Caco-2 (cell line): ENCODE results near the gene PLA2G4F. TPM values are rescaled to one million over a fixed set of nuclear protein-coding genes. Genes with fewer than 3 reads are reported as not detected.

Experiments used
- BruUV-seq: library from RNA; stranded (reverse); fragments of 400-500 nt; replicated peaks from 2 replicates; lab custom pipeline; 2021; lab: Mats Ljungman, UMichigan
- CTCF ChIA-PET: fragments of 300-600 bp; sonication (Branson Sonifier 250); formaldehyde crosslinking; loops from one replicate; lab custom pipeline; 2022; ENCODE audit warnings: antibody characterized with exemption; lab: Charles Lee
- POLR2A ChIA-PET: fragments of 300-600 bp; sonication (Branson Sonifier 250); formaldehyde crosslinking; loops from one replicate; lab custom pipeline; 2022; ENCODE audit warnings: antibody characterized with exemption; lab: Charles Lee
- DNase-seq, 2 experiments: peaks; one replicate each; pipeline versions ENCODE4 v3.0.0 to v3.0.0-alpha.2; 2020 to 2022
- H3K27me3 ChIP-seq: replicated peaks from 2 replicates; pipeline ENCODE4 v1.6.0; 2011; ENCODE audit warnings: low read length; ENCODE audit not compliant: control insufficient read depth, insufficient read depth
- H3K36me3 ChIP-seq: 2 replicates; pipeline ENCODE4 v1.5.1; 2011; ENCODE audit warnings: low read length; ENCODE audit not compliant: control insufficient read depth, insufficient read depth
- H3K4me1 ChIP-seq: fragments of 250-450 bp; sonication (Bioruptor Pico); 2 replicates; pipeline ENCODE4 v1.5.1; 2020; ENCODE audit warnings: mild to moderate bottlenecking
- H3K4me3 ChIP-seq: 2 replicates; pipeline ENCODE4 v1.5.1; 2011; ENCODE audit warnings: low read depth, mild to moderate bottlenecking, control low read depth, low read length
- H3K9me3 ChIP-seq: fragments of 250-450 bp; sonication (Bioruptor Pico); 2 replicates; pipeline ENCODE4 v1.5.1; 2020; ENCODE audit warnings: mild to moderate bottlenecking, moderate library complexity
- H3K27ac Mint-ChIP-seq: one replicate; pipeline ENCODE4 v1.8.0; 2022; ENCODE audit warnings: mixed read lengths; ENCODE audit not compliant: unreplicated experiment
- H3K27me3 Mint-ChIP-seq: one replicate; pipeline ENCODE4 v1.8.0; 2022; ENCODE audit warnings: mixed read lengths; ENCODE audit not compliant: insufficient read depth, unreplicated experiment
- H3K36me3 Mint-ChIP-seq: one replicate; pipeline ENCODE4 v1.8.0; 2022; ENCODE audit warnings: mild to moderate bottlenecking, mixed read lengths; ENCODE audit not compliant: insufficient read depth, unreplicated experiment
- H3K4me1 Mint-ChIP-seq: one replicate; pipeline ENCODE4 v1.8.0; 2022; ENCODE audit warnings: low read depth, mixed read lengths; ENCODE audit not compliant: unreplicated experiment
- H3K4me3 Mint-ChIP-seq: one replicate; pipeline ENCODE4 v1.8.0; 2022; ENCODE audit warnings: mild to moderate bottlenecking, moderate library complexity, mixed read lengths; ENCODE audit not compliant: unreplicated experiment
- H3K9me3 Mint-ChIP-seq: one replicate; pipeline ENCODE4 v1.8.0; 2022; ENCODE audit warnings: mixed read lengths; ENCODE audit not compliant: unreplicated experiment
- intact Hi-C: fragments of 100-400 bp; cut with micrococcal nuclease; formaldehyde crosslinking; loops from one replicate; pipeline ENCODE4 v1.10.0; 2022; ENCODE audit not compliant: unreplicated experiment
- total RNA-seq: library from RNA; stranded (reverse); gene quantifications from 2 replicates; pipeline ENCODE4 v1.2.3, GENCODE V29; 2022
- TF ChIP-seq, protein P1 (sequence below), 2 experiments: fragments of 200-600 bp in 1 of 2; IDR thresholded peaks; 1 replicate in 1 of 2; 2 replicates in 1 of 2; pipeline versions ENCODE4 v1.5.1 to v1.8.0; 2011 to 2022; ENCODE audit warnings: antibody characterized with exemption in 1 of 2, control low read depth in 1 of 2, inconsistent platforms in 1 of 2, low read depth in 1 of 2, low read length in 1 of 2, mild to moderate bottlenecking in 1 of 2, moderate library complexity in 1 of 2; ENCODE audit not compliant: insufficient read depth in 1 of 2, severe bottlenecking in 1 of 2, unreplicated experiment in 1 of 2

PLA2G4F gene
- total RNA-seq, 1 experiment from 2014 or later: 2.9 TPM

DNA sequence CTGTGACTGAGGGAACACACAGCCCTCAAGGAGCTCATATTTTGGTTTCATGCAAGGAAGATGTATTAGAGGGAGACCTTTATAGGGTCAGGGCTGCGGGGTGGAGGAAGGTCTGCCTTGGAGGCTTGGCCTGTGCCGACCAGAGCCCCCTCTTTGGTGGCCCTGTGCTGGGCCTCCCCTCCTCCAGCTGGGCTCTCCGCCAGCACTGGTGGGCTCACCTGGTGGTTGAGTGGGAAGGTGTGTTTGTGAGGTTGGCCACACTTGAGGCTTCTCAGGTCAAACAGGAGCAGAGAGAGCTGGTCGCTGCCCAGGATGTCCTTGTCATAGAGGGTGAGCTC lies 2.6 kb downstream of the PLA2G4F start:
- intact Hi-C loops: no loop called here
- POLR2A ChIA-PET: no interaction called here

DNA sequence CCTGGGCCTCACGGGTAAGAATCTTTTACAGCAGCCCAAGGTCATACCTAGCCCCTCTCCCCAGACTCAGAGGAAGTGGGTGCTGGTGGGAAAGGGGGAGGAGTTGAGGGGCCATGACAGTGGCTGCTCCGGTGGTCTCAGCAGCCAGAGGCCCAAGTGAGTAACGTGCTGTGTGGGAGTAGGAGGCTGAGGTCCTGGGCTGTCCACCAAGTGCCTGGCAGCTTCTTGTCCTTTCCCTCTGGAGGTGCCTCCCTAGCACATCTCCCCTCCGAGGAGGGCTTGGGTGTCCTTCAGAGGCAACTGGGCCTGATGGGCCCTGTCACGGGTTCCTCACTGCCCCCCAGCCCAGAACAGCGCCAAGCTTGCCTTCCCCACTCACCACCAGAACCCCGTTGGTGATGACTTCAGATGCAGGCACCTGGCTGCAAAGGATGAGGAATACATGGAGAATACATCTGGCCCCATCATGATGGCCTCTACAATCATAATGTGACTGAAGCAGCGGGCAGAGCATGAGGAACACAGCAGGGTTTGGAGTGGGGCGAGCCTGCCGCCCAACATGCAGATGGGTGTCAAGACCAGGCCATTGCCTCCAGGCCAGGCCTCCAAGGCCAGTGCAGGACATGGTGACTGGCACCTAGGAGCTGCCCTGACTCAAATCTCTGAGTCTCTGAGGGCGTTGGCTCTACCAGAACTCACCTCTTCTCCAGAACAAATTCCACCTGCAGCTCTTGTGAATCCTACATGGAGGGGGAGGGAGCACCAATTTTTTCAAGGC lies 3.3 kb downstream of the PLA2G4F start:
- ChIA-PET CTCF (no interaction called here), POLR2A (no interaction called here)

More for the DNA sequence above, 2.6 kb downstream of the PLA2G4F start:
- no peak overlapping the region for H3K4me3 ChIP-seq
- no peaks in the 10 kb centered on the region for H3K36me3 ChIP-seq
- Mint-ChIP-seq H3K4me1 (peaks cover 5% of the 10 kb centered on the region), H3K27ac (no peak overlapping the region), H3K36me3 (peaks cover 1% of the 10 kb centered on the region), H3K27me3 (no peaks in the 10 kb centered on the region), H3K4me3 (no peak overlapping the region), H3K9me3 (no peaks in the 10 kb centered on the region)
- H3K27me3 ChIP-seq: no peaks in the 10 kb centered on the region
- BruUV-seq: no TSS peak
- CTCF ChIA-PET: no interaction called here
- DNase-seq: peak in 1 of 2 experiments; percentile 25
- H3K4me1 ChIP-seq: peaks cover 19% of the 10 kb centered on the region
- H3K9me3 ChIP-seq: no peaks in the 10 kb centered on the region
- TF ChIP-seq, protein P1, sequence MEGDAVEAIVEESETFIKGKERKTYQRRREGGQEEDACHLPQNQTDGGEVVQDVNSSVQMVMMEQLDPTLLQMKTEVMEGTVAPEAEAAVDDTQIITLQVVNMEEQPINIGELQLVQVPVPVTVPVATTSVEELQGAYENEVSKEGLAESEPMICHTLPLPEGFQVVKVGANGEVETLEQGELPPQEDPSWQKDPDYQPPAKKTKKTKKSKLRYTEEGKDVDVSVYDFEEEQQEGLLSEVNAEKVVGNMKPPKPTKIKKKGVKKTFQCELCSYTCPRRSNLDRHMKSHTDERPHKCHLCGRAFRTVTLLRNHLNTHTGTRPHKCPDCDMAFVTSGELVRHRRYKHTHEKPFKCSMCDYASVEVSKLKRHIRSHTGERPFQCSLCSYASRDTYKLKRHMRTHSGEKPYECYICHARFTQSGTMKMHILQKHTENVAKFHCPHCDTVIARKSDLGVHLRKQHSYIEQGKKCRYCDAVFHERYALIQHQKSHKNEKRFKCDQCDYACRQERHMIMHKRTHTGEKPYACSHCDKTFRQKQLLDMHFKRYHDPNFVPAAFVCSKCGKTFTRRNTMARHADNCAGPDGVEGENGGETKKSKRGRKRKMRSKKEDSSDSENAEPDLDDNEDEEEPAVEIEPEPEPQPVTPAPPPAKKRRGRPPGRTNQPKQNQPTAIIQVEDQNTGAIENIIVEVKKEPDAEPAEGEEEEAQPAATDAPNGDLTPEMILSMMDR (IDR thresholded peaks at IDR 0.05; ENCODE audit: insufficient read depth in 1 of 2, low read depth in 1 of 2, low read length in 1 of 2, severe bottlenecking in 1 of 2, unreplicated experiment in 1 of 2): no peak

DNA sequence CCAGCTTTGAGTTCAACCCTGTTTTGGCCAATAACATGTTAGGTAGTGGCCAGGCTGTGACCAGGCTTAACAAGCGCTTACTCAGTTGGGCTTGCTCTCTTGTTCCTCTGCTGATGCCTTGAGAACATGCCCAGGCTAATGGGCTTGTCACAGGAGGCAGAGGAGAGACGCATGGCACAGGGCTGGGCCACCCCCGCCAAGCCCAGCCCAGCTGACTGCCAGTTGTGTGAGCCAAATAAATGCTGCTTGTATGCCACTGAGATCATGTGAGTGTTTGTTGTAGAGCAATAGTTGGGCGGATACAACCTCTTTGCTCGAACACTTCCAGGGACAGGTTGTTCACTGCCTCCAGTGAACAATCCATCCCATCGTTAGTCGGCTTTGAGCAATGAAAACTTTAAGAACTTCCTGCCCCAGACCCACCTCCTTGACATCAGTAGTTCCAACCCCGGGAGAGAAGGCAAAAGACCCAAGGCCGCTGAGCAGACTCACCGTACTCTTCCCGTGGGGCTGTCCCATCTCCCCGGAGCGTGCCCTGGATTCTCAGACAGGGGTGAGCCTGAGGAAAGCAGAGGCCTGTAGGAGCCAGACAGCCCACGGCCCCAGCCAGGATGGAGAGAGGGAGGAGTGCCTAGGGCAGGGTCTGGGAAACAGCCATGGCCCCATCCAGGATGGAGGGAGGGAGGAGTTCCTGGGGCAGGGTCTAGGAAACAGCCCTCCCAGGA lies 4.1 kb downstream of the PLA2G4F start:
- H3K4me3 Mint-ChIP-seq: no peak overlapping the region
- no peaks in the 10 kb centered on the region for H3K27me3 Mint-ChIP-seq
- Histone ChIP-seq H3K4me3 (no peak overlapping the region), H3K9me3 (no peaks in the 10 kb centered on the region), H3K4me1 (peaks cover 25% of the 10 kb centered on the region), H3K27me3 (no peaks in the 10 kb centered on the region), H3K36me3 (no peaks in the 10 kb centered on the region)
- H3K9me3 Mint-ChIP-seq: no peaks in the 10 kb centered on the region
- peaks cover 11% of the 10 kb centered on the region for H3K4me1 Mint-ChIP-seq
- ChIA-PET POLR2A (no interaction called here), CTCF (no interaction called here)
- H3K27ac Mint-ChIP-seq: no peak overlapping the region
- no peaks in the 10 kb centered on the region for H3K36me3 Mint-ChIP-seq
- intact Hi-C loops: no loop called here
- TF ChIP-seq, protein P1 (IDR thresholded peaks at IDR 0.05; ENCODE audit: insufficient read depth in 1 of 2, low read depth in 1 of 2, low read length in 1 of 2, severe bottlenecking in 1 of 2, unreplicated experiment in 1 of 2): no peak
- BruUV-seq: no TSS peak
- peak in 1 of 2 experiments; percentile 23 for DNase-seq

More for the DNA sequence above, 3.3 kb downstream of the PLA2G4F start:
- peak in 1 of 2 experiments; percentile 29 for DNase-seq
- Histone ChIP-seq H3K4me1 (peaks cover 25% of the 10 kb centered on the region), H3K4me3 (no peak overlapping the region), H3K36me3 (no peaks in the 10 kb centered on the region), H3K27me3 (no peaks in the 10 kb centered on the region), H3K9me3 (no peaks in the 10 kb centered on the region)
- intact Hi-C loops: no loop called here
- no peaks in the 10 kb centered on the region for H3K27me3 Mint-ChIP-seq
- no peaks in the 10 kb centered on the region for H3K9me3 Mint-ChIP-seq
- no peak overlapping the region for H3K27ac Mint-ChIP-seq
- peaks cover 11% of the 10 kb centered on the region for H3K4me1 Mint-ChIP-seq
- no peaks in the 10 kb centered on the region for H3K36me3 Mint-ChIP-seq
- no TSS peak for BruUV-seq
- TF ChIP-seq, protein P1 (IDR thresholded peaks at IDR 0.05; ENCODE audit: insufficient read depth in 1 of 2, low read depth in 1 of 2, low read length in 1 of 2, severe bottlenecking in 1 of 2, unreplicated experiment in 1 of 2): no peak
- H3K4me3 Mint-ChIP-seq: no peak overlapping the region
